Activated effector memory CD4-positive, alpha-beta T cell treated with anti-CD3 and anti-CD28 coated beads, Interleukin-2, amount 50 U/mL, for 16 hours (primary cell): ENCODE measurements around the gene DGKD.
"Not testable (repeated sequence)": the region's sequence is repeated elsewhere in the genome, so short reads cannot be mapped to it uniquely, and the experiment has no call there.

Experiments used
- DNase-seq: peaks from one replicate; pipeline ENCODE4 v3.0.0-alpha.2; 2020

The DGKD gene

GRCh38 chr2:233353769-233354499, at the start of gene DGKD:
TSS of gene DGKD (plus strand) at chr2:233354494. CDS start at chr2:233354519, 25 bp downstream.
- peak; percentile 92 for DNase-seq

GRCh38 chr2:233307565-233307964, 46.7 kb upstream of the DGKD start, which contains the start of gene SAG:
TSS of gene SAG (plus strand) at chr2:233307816. CDS start at chr2:233309190, 1,374 bp downstream.
- DNase-seq, result no peak

- no peak for DNase-seq
Observed at GRCh38 chr2:233311241-233311926, 42.9 kb upstream of the DGKD start.

- DNase-seq, result no peak
Observed at GRCh38 chr2:233312874-233313273, 41.4 kb upstream of the DGKD start.

- no peak for DNase-seq
Observed at GRCh38 chr2:233314180-233314925, 39.9 kb upstream of the DGKD start.

- DNase-seq, result no peak
Observed at GRCh38 chr2:233317196-233317943, 36.9 kb upstream of the DGKD start.

GRCh38 chr2:233319256-233319655, 35.0 kb upstream of the DGKD start:
- no peak for DNase-seq

GRCh38 chr2:233320470-233320869, 33.8 kb upstream of the DGKD start:
- no peak for DNase-seq

GRCh38 chr2:233321166-233321565, 33.1 kb upstream of the DGKD start:
- DNase-seq, result no peak

- no peak for DNase-seq
Observed at GRCh38 chr2:233323851-233324250, 30.4 kb upstream of the DGKD start.

- DNase-seq, result no peak
Observed at GRCh38 chr2:233325256-233325655, 29.0 kb upstream of the DGKD start.

GRCh38 chr2:233325814-233326213, 28.5 kb upstream of the DGKD start:
- DNase-seq, result no peak

GRCh38 chr2:233326500-233326899, 27.8 kb upstream of the DGKD start:
- DNase-seq, result no peak

- no peak for DNase-seq
Observed at GRCh38 chr2:233328922-233329321, 25.4 kb upstream of the DGKD start.

GRCh38 chr2:233329489-233330135, 24.7 kb upstream of the DGKD start:
- DNase-seq, result no peak

- peak; percentile 89 for DNase-seq
Observed at GRCh38 chr2:233331536-233331935, 22.8 kb upstream of the DGKD start.

- no peak for DNase-seq
Observed at GRCh38 chr2:233332125-233332524, 22.2 kb upstream of the DGKD start.

GRCh38 chr2:233334915-233335314, 19.4 kb upstream of the DGKD start:
- no peak for DNase-seq

- DNase-seq, result not testable (repeated sequence)
Observed at GRCh38 chr2:233336091-233336490, 18.2 kb upstream of the DGKD start.

GRCh38 chr2:233336541-233336940, 17.8 kb upstream of the DGKD start:
- no peak for DNase-seq

- peak; percentile 58 for DNase-seq
Observed at GRCh38 chr2:233338046-233338445, 16.2 kb upstream of the DGKD start.

GRCh38 chr2:233338812-233339368, 15.4 kb upstream of the DGKD start:
- no peak for DNase-seq
